Measurements from ENCODE around the gene C1orf52.

- no peak for TF ChIP-seq CTCF (IDR thresholded peaks at IDR 0.05)
- no peak for TF ChIP-seq POLR2AphosphoS5 (IDR thresholded peaks at IDR 0.05; ENCODE audit: insufficient read depth in 1 of 2, low read depth in 1 of 2)
- TF ChIP-seq POLR2A (IDR thresholded peaks at IDR 0.05) = no peak
Observed at GRCh38 chr1:85295654-85296053, 36.2 kb upstream of the C1orf52 start.
